Right hindlimb (tissue), 1 donor: ENCODE results near the gene DONSON.
A peak's percentile ranks its signal among the peaks of the same experiment; 100 is the strongest.
"Not testable (repeated sequence)": the region's sequence is repeated elsewhere in the genome, so short reads cannot be mapped to it uniquely, and the experiment has no call there.

Experiments used
- DNase-seq: peaks from one replicate; pipeline ENCODE4 v3.0.0-alpha.2; 2018

Gene DONSON, protein sequence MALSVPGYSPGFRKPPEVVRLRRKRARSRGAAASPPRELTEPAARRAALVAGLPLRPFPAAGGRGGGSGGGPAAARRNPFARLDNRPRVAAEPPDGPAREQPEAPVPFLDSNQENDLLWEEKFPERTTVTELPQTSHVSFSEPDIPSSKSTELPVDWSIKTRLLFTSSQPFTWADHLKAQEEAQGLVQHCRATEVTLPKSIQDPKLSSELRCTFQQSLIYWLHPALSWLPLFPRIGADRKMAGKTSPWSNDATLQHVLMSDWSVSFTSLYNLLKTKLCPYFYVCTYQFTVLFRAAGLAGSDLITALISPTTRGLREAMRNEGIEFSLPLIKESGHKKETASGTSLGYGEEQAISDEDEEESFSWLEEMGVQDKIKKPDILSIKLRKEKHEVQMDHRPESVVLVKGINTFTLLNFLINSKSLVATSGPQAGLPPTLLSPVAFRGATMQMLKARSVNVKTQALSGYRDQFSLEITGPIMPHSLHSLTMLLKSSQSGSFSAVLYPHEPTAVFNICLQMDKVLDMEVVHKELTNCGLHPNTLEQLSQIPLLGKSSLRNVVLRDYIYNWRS

DNA sequence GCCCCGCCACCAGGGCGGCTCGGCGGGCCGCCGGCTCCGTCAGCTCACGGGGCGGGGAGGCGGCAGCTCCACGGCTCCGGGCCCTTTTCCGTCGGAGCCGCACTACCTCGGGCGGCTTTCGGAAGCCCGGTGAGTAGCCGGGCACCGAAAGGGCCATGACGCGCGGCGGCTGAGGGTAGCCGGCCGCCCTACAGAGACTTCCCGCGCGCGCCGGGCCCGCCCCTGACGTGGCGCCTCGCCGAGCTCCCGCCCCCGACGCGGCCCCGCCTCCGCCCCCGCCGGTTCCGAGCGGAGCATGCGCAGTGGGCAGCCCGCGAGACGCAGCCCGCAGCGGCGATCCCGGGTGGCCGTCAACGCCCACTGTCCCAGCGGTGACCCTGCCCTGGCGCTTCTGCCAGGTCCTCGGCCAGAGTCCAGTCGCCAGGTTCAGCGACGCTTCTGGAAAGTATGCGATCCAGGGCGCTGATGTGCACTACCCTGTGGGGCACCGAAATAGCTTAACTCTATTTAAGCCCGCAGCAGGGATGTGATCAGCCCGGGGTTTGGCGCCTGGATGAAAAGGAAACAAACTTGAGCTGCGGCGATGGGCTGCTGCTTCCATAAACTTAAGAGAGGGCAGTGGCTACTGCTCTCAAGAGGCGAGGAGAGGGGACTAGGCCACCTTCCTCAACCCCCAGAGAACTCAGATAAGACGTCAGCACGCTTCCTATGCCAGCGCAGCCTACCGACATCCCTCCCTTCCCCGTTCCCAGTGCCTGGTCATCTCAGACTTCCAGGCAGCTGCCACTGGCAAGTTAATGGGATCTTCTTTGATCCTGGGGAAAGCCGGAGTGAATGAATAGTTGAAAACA lies at the start of gene DONSON:
Gene DONSON (minus strand): TSS at position 200 of the 851 bp plus-strand sequence. CDS start 43 bp downstream, at position 157.
- DNase-seq = peak; percentile 93

DNA sequence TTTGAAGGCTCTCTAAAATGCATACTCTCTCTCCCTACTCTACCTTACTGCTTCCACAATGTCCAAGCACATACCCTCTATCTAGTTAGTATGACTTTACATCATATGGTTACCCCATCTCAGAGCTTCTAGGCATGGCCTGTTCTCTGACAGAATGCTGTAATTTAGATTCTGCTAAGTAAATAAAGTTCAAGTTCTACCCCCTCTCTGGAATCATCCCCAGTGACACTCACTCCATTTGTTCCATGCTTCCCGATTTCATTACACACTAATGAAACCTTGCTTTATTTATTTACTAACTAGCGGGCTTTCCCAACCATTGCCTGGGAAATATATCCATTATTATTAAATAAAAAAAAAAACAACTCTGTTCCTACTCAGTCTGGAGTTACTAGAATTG lies 45.8 kb upstream of the DONSON start:
- no peak for DNase-seq

DNA sequence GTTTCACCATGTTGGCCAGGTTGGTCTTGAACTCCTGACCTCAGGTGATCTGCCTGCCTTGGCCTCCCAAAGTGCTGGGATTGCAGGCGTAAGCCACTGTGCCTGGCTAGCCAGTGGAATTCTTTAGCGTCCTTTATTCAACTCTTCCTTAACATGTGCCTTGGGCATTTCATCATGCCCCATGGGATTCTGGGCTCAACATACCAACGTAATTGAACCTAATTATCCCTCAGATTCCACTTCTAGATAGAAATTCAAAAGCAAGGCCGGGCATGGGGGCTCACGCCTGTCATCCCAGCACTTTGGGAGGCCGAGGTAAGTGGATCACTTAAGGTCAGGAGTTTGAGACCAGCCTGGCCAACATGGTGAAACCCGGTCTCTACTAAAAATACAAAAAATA lies 37.7 kb upstream of the DONSON start:
- DNase-seq = not testable (repeated sequence)

DNA sequence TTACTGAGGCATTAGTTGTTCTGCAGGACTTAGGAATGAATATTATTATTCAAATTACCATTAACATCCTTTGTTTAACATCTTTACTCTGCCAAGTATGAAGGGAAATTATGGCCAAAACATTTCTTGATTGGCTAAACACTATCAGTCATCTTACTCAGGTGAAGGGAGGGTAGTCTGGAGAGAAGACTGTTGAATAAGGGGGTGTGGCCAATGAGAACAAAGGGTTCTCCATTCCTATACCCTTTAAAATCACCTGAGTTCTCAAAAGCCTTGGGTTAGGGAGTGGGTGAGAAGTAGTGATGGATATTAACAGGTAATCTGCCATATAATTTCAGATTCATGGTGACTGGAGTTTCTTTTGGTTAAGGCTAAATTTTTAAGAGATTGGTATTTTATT lies 33.8 kb upstream of the DONSON start:
- DNase-seq = no peak

DNA sequence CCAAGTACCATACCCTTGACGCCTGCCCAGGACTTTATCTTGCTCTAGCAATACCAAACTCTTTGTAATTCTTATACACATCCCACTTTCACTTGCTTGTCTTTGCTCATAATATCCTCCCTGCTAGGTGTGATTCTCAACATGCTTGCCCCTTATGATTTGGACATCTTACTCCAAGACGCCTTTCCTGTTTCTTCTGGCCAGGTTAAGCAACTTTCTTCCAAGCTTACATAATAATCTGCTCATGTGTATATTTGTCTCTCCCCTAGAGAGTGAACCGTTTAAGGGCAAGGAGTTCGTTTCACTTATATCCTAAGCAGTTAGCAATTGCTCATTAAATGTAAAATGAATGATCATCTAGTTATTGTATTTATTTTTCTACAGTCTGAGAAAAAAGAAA lies 31.2 kb upstream of the DONSON start:
- no peak for DNase-seq

DNA sequence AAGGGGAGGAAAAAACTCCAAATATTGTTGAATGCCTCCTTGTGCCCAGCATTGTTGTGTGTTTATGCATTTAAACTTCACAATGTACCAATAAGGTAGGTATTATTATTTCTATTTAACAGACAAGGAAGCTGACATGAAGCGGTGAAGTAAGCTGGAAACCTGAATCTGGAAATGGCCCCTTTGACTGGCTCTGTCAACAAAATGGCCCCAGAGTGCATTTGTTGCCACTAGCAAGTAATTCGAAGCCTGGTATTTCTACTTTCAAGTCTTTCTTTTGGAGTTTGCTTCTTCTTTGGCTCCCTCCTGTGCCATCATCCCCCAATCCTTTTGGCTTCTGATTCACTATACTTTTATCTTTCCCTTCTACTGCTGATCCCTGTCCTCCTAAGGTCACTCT lies 29.9 kb upstream of the DONSON start:
- no peak for DNase-seq

DNA sequence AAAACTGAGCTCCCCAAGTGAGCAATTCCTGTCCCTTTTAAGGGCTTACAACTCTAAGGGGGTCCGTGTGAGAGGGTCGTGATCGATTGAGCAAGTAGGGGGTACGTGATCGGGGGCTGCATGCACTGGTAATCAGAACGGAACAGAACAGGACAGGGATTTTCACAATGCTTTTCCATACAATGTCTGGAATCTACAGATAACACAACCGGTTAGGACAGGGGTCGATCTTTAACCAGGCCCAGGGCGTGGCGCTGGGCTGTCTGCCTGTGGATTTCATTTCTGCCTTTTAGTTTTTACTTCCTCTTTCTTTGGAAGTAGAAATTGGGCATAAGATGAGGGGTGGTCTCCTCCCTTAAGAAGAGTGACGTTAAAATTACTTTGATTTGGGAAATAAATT lies 29.1 kb upstream of the DONSON start:
- DNase-seq = not testable (repeated sequence)

DNA sequence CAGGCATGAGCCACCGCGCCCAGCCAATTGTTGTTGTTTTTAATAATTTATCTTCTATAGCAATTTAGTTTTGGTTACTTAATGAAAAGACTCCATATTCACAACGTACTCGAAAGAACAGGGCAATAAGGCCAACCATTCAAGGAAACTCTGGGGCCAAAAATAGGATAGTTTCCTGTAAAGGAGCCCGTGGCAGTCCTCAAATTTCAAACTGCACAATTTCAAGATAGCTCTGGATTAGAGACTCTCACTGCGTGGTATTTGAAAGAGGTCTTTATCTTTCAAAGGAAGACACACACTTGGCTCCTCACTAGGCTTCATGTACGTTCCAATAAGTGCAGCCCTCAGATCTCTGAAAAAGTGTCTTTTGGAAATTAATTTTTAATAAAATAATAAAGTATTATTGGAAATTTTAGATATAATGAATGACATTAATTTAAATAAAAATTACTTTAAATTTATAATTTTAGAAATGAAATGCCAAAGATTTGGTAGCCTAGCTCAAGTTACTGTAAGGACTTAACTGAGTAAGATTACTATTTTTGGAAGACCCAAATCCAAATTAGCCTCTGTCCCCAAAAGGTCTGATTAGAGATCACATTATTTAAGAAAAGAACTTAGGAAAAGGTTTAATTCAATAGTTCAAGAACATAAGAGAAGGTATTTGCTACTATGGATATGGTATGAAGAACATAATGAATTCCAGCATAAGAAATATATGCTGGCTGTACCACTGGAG lies 22.7 kb upstream of the DONSON start:
- no peak for DNase-seq

DNA sequence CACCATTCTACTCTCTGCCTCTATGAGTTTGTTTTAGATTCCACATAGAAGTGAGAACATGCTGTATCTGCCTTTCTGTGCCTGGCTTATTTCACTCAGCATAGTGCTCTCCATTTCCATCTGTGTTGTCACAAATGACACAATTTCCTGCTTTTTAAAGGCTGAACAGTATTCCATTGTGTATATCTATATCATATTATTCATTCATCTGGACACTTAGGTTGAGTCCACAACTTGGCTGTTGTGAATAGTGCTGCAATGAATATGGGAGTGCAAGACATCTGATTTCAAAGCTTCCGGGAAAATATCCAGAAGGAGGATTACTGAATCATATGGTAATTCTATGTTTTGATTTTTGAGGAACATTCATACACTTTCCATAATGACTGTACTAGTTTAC lies 20.1 kb upstream of the DONSON start:
- no peak for DNase-seq

DNA sequence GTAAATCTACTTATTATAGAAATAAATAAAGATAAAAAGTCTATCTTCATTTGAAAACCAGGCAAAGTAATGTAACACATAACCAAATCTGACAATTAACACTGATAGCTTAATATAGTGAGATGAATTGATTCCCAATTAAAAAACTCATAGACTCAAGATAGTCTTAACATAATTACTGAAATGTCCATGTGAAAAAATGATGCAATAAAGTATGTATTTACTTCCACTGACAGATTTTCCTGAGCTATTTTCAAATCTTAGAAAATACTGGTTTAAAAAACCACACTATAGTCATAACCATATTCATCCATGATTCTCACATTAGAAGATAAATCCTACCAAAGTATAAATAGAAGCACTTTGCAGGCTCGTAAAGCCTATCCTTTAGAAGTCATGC lies 9.6 kb upstream of the DONSON start:
- no peak for DNase-seq

DNA sequence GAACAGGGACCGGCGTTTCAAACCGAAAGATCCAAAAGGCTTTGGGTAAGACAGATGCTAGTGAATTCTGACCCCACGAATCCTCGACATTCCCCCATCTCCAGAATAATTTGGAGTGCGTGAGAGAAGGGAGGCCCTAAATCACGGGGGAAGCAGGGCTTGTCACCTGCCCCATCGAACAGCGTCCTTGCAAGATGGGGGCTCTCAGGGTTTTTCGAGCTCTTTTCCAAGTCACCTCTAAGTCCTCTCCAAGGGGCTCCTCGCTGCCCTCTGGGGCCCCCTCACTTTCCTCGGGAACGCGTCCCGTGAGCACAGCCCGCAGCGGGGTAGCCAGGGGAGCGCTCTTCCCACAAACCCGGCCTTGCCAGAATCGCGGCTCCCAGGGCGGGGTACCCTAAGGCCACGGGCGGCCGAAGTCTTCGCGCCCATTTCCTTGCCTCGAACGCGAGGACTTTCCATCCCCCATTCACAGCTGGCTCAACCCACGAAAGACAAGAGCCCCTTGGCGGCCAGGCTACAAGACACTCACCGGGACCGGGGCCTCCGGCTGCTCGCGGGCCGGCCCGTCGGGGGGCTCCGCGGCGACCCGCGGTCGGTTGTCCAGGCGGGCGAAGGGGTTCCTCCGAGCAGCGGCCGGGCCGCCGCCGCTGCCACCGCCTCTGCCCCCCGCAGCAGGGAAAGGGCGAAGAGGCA lies 546 bp downstream of the DONSON start:
- DNase-seq = peak; percentile 69

DNA sequence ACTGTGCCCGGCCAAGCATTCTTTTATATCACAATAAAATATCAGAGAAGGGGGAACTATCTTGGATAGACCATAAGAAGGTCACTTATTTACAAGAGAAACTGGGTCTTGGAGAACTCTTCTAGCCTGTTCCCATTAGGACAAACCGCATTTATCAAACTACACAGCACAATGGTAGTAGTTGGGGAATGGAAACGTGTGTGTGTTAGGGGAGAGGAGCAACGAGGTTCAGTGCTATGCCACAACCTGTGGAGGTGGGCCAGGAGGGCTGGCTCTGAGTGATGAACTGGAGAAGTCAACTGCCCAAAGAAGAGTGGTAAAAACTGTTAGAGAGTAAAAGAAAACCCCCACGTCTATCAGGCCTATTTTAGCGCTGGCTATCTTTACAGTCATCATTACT lies 1.6 kb downstream of the DONSON start:
- DNase-seq = no peak

DNA sequence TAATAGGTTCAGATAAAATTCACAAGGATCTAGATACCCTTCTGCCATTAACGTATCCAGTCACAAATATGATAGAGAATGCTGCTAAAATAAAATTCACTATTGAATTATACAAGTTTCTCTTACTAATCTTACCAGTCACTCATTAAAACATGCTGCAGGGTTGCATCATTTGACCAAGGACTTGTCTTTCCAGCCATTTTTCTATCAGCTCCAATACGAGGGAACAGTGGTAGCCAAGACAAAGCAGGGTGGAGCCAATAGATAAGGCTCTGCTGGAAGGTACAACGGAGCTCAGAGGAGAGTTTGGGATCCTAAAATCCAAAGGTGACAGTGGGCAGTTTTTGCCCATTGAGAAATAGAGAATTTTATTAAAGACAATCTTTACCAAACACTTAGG lies 4.0 kb downstream of the DONSON start:
- DNase-seq = no peak

DNA sequence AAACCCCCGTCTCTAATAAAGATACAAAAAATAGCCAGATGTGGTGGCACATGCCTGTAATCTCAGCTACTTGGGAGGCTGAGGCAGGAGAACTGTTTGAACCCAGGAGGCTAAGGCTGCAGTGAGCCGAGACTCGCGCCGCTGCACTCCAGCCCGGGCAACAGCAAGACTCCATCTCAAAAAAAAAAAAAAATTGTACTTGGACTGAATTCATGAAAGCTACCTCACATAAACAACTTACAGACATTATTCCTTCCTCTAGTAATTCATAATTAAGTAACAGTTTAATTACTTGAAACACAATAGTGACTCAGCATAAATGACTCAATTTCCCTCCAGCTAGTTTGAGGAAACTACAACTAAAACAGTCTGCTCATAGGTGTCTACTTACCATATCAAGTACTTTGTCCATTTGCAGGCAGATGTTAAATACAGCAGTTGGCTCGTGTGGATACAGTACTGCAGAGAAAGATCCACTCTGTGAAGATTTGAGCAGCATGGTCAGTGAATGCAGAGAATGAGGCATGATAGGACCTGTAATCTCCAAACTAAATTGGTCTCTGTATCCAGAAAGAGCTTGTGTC lies 9.4 kb downstream of the DONSON start:
- no peak for DNase-seq

DNA sequence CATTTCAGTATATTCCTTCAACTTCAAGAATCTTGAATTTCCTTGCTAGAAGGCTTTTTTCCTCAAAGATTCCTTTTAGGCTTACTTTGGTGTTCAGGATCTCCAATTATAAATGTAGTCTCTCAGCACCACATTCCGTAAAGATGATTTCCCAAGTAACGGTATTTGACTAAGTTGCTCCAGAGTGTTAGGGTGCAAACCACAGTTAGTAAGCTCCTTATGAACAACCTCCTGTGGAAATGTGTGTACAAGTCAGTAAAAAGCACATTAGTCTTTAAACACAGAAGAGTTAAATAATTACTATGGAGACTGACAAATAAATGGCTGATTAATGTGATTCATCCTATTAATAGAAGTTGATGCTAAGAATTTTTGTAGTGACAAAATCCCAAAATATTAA lies 10.3 kb downstream of the DONSON start:
- DNase-seq = no peak

DNA sequence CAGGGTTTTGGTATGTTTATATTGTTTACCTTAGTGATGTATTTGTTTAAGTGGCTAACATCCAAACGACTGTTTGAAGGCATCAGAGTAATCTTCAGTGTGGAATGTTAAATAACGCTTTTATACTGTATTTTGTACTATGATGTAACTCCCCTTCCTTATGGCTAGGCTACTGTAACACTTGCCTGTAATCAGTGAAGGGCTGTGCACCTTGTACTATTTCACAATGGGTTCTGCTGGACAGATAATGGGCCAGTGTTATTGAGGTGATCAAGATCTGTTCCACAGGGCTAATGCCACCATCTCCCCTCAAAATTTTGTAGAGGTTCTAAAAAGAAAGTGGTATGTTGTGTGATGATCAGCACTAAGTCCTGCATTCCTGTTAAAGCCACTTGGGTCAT lies 11.7 kb downstream of the DONSON start:
- not testable (repeated sequence) for DNase-seq

DNA sequence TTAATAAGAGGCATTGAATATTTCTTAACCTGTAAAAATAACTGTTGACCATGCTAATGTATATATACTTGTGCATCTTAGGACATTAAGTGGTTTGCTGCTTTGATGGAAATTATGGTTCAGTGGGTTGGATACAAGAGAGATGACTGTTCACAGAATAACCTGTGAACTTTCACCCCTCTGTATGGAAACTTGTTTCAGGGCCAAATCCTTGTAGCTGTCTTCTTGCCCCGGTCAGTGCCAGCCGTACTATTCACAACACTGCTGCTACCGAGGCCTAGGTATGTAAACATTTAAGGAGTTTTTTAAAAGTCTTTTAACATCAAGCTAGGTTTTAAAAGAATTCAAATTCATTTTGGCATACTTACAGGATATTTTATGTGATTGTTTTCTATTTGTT lies 16.1 kb downstream of the DONSON start:
- no peak for DNase-seq

DNA sequence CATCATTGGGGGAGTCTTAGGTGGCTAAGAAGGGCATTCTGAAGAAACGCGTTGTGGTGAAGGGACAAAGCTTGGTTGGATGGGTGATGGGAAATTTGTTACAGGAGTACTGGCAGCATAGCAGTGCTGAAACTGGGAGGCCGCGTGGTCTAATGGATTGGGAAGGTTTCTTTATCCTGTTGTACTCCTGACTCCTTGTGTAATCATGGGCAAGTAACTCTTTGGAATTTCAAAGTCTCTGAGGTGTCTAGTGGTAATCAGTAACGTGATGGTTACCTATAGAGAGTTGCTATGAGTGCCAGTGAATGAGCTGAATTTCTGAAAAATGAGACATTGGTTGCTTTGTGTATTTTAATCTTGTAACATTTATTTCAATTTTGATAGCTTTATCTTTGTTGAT lies 18.5 kb downstream of the DONSON start:
- DNase-seq = no peak

DNA sequence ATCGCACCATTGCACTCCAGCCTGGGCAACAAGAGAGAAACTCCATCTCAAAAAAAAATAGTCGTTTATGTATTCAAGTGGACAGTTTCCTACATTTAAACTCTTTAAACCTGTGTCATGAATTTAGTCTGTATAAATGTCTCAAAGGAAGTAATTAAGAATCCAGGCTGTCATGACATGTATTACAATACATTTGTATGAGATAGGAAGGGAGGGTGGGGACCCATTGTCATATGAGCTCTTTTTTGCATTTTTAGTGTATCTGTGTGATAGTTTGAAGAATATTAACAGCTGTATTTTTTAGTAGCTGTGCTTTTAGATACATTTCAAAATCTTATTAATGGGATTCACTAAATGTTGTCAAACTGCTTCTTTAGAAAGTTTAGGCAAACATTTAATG lies 20.0 kb downstream of the DONSON start:
- no peak for DNase-seq

DNA sequence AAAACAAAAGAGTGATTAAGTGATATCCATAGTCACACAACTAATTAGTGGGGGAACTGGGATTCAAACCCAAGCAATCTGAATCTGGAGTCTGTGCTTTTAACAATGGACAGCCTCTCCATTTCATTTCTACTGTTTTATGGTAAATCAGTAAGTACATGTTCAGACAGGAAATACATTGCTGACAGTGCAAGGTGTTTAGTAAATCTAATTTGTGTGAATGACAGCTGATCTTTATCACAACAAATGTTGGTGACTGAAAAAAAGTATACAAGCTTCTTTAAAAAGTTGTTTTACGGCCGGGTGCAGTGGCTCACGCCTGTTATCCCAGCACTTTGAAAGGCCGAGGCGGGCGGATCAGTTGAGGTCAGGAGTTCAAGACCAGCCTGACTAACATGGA lies 20.6 kb downstream of the DONSON start:
- no peak for DNase-seq

DNA sequence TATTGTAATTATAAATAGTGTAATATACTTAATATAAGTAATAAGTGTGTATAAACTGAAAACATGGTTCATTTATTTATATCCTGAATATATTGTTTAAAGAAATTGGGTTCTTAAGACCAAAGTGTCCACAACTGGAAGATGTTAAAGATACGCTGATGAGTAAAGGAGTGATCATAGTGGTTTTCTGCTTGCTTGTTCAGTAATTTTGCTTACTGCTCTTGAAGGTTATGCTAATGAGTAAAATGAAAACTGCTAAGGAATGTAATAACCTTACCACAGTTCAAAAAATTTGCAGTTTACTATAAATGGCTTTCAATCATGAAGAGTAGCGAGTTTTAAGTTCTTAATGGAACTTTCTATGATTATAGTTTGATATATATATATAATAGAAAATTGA lies 22.0 kb downstream of the DONSON start:
- DNase-seq = no peak

DNA sequence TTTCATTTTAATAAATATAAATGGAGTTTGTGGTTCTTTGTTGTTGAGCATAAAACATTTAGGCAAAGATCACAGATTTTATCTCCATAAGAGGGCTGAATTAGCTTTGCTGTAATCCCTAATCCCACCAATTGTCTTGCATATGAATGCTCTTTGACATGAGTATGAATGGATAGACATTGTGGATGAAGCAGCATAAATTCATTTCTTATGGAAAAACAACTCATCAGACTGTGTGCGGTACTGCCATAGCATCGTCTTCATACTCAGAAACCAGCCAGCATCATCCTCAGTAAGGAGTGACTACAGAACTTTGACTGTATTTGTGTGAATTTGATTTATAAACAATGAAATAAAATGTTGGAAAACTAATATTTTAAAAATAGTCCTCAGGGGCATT lies 26.1 kb downstream of the DONSON start:
- DNase-seq = no peak
